Prostate gland (tissue), 2 donors: ENCODE data around the gene STC2. TPM values are rescaled to one million over a fixed set of nuclear protein-coding genes. Genes with fewer than 3 reads are reported as not detected.
"Not testable (repeated sequence)": the region's sequence is repeated elsewhere in the genome, so short reads cannot be mapped to it uniquely, and the experiment has no call there.

Source experiments
- DNase-seq: peaks from one replicate; pipeline ENCODE4 v3.0.0-alpha.2; 2019; ENCODE audit warnings: low spot score
- H3K27ac ChIP-seq, 2 donors: fragments of 200-600 bp; sonication (generic); 2 replicates each; pipeline ENCODE4 v1.5.1; 2017 to 2019
- H3K27me3 ChIP-seq: fragments of 200-600 bp; sonication (generic); replicated peaks from 2 replicates; pipeline ENCODE4 v1.5.1; 2019; ENCODE audit not compliant: insufficient read depth
- H3K36me3 ChIP-seq, 2 donors: fragments of 200-600 bp; sonication (generic); 1 replicate in 1 of 2; 2 replicates in 1 of 2; pipeline versions ENCODE4 v1.5.1 to v1.8.1; 2017 to 2019
- H3K4me1 ChIP-seq: fragments of 200-600 bp; sonication (generic); replicated peaks from 2 replicates; pipeline ENCODE4 v1.5.1; 2019
- H3K4me3 ChIP-seq, 2 donors: fragments of 200-600 bp; sonication (generic); 2 replicates each; pipeline ENCODE4 v1.5.1; 2017 to 2019
- H3K9me3 ChIP-seq: fragments of 200-600 bp; sonication (generic); 2 replicates; pipeline ENCODE4 v1.5.1; 2017
- CTCF ChIP-seq, 4 experiments: fragments of 200-600 bp in 2 of 4; fragments of 450-650 bp in 2 of 4; sonication (generic) in 2 of 4; IDR thresholded peaks; 1 replicate in 3 of 4; 2 replicates in 1 of 4; pipeline ENCODE4 v1.5.1; 2016 to 2019; ENCODE audit warnings: antibody characterized with exemption in 4 of 4, mild to moderate bottlenecking in 2 of 4, moderate library complexity in 2 of 4
- POLR2A ChIP-seq: fragments of 450-650 bp; IDR thresholded peaks from one replicate; pipeline ENCODE4 v1.6.1; 2016; ENCODE audit warnings: antibody characterized with exemption, mild to moderate bottlenecking
- POLR2AphosphoS5 ChIP-seq: sonication (generic); formaldehyde crosslinking; IDR thresholded peaks from one replicate; pipeline ENCODE4 v1.6.1; 2017; ENCODE audit warnings: antibody characterized with exemption
- WGBS: methylation state at CpG from one replicate; pipeline ENCODE4 v1.1.5; 2018; 5-methylcytosine and 5-hydroxymethylcytosine counted together
- intact Hi-C: fragments of 100-400 bp; cut with DNase I; formaldehyde crosslinking; loops from one replicate; pipeline ENCODE4 v1.14.2; 2022
- total RNA-seq, 2 donors: library from RNA; depleted of rRNA; stranded (reverse); fragments of >200 nt; gene quantifications; one replicate each; pipeline ENCODE4 v1.1.0, GENCODE V29; 2016

The STC2 gene
- 1 to 10 TPM in 1 of 2 donors, under 1 TPM in 1; 0.82 to 6.7 TPM for total RNA-seq

- H3K9me3 ChIP-seq, result no peaks in the 10 kb centered on the region
- under 1% methylated on average over 63 of the region's 72 CpGs for WGBS
- TF ChIP-seq CTCF (IDR thresholded peaks at IDR 0.05) (no peak), POLR2AphosphoS5 (peak; percentile 55)
- H3K4me3 ChIP-seq, result peak within 1 kb of the TSS; percentile 19 to 37
- no peaks in the 10 kb centered on the region for H3K36me3 ChIP-seq
- intact Hi-C loops, result loop anchor here (10.0 kb wide), 1 partner anchor 247 kb away; no protein-coding TSS in a partner anchor
- peak within 1 kb of the TSS in 1 of 2 donors; percentile 32 for H3K27ac ChIP-seq
- peak; percentile 62 for DNase-seq
- H3K4me1 ChIP-seq, result peaks cover 15% of the 10 kb centered on the region
- H3K27me3 ChIP-seq, result peaks cover 15% of the 10 kb centered on the region
These were observed at the start of gene STC2 for GRCh38 chr5:173327948-173328843. TSS of gene STC2 (minus strand) at chr5:173328414. CDS start at chr5:173328193, 221 bp downstream.

GRCh38 chr5:173371400-173371799, 43.2 kb upstream of the STC2 start:
- Histone ChIP-seq H3K36me3 (no peaks in the 10 kb centered on the region), H3K4me1 (no peaks in the 10 kb centered on the region), H3K9me3 (no peaks in the 10 kb centered on the region), H3K27ac (no peak overlapping the region), H3K4me3 (no peak overlapping the region), H3K27me3 (no peaks in the 10 kb centered on the region)
- no peak for DNase-seq
- intact Hi-C loops, result no loop called here
- 74% methylated on average over 2 of the region's 2 CpGs for WGBS
- TF ChIP-seq POLR2AphosphoS5 (no peak), CTCF (IDR thresholded peaks at IDR 0.05) (no peak), POLR2A (no peak)

- H3K27ac ChIP-seq, intact Hi-C loops, DNase-seq, H3K4me1 ChIP-seq, H3K36me3 ChIP-seq, H3K4me3 ChIP-seq, H3K27me3 ChIP-seq, H3K9me3 ChIP-seq: not testable (repeated sequence)
- WGBS, result 86% methylated on average over 1 of the region's 1 CpG
These were observed 35.2 kb upstream of the STC2 start for GRCh38 chr5:173363406-173363805.

GRCh38 chr5:173355561-173355960, 27.3 kb upstream of the STC2 start:
- Histone ChIP-seq H3K4me3 (no peak overlapping the region), H3K27me3 (no peaks in the 10 kb centered on the region), H3K9me3 (no peaks in the 10 kb centered on the region), H3K36me3 (no peaks in the 10 kb centered on the region), H3K4me1 (no peaks in the 10 kb centered on the region), H3K27ac (no peak overlapping the region)
- WGBS, result 43% methylated on average over 5 of the region's 5 CpGs
- DNase-seq, result no peak
- no peak for TF ChIP-seq CTCF (IDR thresholded peaks at IDR 0.05)
- no peak for TF ChIP-seq POLR2A
- TF ChIP-seq POLR2AphosphoS5, result no peak
- intact Hi-C loops, result no loop called here

- DNase-seq, result no peak
- no peaks in the 10 kb centered on the region for H3K36me3 ChIP-seq
- intact Hi-C loops, result no loop called here
- H3K4me1 ChIP-seq, result no peaks in the 10 kb centered on the region
- TF ChIP-seq POLR2AphosphoS5 (no peak), POLR2A (no peak), CTCF (IDR thresholded peaks at IDR 0.05) (no peak)
- no peak overlapping the region for H3K27ac ChIP-seq
- no peaks in the 10 kb centered on the region for H3K27me3 ChIP-seq
- no peaks in the 10 kb centered on the region for H3K9me3 ChIP-seq
- 90% methylated on average over 2 of the region's 2 CpGs for WGBS
- H3K4me3 ChIP-seq, result no peak overlapping the region
These were observed 26.4 kb upstream of the STC2 start for GRCh38 chr5:173354645-173355044.
